ENCODE measurements around the gene MYRF. TPM values are rescaled to one million over a fixed set of nuclear protein-coding genes. Genes with fewer than 3 reads are reported as not detected.

The MYRF gene
- total and polyA plus RNA-seq, 9 of the 15 experiments (the other 6 are each of a cell fraction or from before 2014, with no cell fraction given) = 2.3 to 25.8 (median 7.1) TPM

DNA sequence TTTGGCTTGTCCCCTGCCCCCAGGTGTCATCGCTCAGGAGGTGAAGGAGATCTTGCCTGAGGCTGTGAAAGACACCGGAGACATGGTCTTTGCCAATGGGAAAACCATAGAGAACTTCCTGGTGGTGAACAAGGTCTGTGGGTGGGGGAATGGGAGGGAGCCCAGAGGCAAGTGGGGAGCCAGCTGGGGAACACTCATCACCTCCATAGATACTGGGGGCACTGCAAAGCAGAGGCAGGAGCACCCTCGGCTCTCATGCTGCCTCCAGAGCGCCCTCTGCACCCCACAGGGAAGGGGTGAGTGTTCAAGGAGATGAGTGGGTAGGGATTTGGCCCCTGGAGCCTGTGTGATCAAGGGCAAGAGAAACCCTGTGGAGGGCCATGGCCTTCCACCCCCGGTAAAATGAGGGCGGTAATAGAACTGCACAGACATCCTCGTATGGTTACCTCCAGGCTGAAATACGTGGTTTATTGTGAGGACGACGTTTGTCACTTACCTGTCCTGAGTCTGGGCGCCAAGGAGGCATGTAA lies 26.0 kb downstream of the MYRF start (continued):
- TF ChIP-seq, protein P1, sequence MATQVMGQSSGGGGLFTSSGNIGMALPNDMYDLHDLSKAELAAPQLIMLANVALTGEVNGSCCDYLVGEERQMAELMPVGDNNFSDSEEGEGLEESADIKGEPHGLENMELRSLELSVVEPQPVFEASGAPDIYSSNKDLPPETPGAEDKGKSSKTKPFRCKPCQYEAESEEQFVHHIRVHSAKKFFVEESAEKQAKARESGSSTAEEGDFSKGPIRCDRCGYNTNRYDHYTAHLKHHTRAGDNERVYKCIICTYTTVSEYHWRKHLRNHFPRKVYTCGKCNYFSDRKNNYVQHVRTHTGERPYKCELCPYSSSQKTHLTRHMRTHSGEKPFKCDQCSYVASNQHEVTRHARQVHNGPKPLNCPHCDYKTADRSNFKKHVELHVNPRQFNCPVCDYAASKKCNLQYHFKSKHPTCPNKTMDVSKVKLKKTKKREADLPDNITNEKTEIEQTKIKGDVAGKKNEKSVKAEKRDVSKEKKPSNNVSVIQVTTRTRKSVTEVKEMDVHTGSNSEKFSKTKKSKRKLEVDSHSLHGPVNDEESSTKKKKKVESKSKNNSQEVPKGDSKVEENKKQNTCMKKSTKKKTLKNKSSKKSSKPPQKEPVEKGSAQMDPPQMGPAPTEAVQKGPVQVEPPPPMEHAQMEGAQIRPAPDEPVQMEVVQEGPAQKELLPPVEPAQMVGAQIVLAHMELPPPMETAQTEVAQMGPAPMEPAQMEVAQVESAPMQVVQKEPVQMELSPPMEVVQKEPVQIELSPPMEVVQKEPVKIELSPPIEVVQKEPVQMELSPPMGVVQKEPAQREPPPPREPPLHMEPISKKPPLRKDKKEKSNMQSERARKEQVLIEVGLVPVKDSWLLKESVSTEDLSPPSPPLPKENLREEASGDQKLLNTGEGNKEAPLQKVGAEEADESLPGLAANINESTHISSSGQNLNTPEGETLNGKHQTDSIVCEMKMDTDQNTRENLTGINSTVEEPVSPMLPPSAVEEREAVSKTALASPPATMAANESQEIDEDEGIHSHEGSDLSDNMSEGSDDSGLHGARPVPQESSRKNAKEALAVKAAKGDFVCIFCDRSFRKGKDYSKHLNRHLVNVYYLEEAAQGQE (IDR thresholded peaks at IDR 0.05; ENCODE audit: borderline replicate concordance) = no peak
- TF ChIP-seq, protein P1 (CRISPR knock-in tag; IDR thresholded peaks at IDR 0.05; ENCODE audit: low read depth) = no peak
- TF ChIP-seq NR3C1 (CRISPR knock-in tag; IDR thresholded peaks at IDR 0.05) = no peak
- TF ChIP-seq DACH1 (IDR thresholded peaks at IDR 0.05; ENCODE audit: partially characterized antibody) = no peak
- TF ChIP-seq, protein P2, sequence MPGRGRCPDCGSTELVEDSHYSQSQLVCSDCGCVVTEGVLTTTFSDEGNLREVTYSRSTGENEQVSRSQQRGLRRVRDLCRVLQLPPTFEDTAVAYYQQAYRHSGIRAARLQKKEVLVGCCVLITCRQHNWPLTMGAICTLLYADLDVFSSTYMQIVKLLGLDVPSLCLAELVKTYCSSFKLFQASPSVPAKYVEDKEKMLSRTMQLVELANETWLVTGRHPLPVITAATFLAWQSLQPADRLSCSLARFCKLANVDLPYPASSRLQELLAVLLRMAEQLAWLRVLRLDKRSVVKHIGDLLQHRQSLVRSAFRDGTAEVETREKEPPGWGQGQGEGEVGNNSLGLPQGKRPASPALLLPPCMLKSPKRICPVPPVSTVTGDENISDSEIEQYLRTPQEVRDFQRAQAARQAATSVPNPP (IDR thresholded peaks at IDR 0.05; ENCODE audit: borderline replicate concordance, insufficient read depth, insufficient read length) = no peak
- no peak for TF ChIP-seq NFXL1 (CRISPR knock-in tag; IDR thresholded peaks at IDR 0.05)

Measured in K562 (cell line).